ENCODE results near the gene STMP1.

- TF ChIP-seq, protein P1, sequence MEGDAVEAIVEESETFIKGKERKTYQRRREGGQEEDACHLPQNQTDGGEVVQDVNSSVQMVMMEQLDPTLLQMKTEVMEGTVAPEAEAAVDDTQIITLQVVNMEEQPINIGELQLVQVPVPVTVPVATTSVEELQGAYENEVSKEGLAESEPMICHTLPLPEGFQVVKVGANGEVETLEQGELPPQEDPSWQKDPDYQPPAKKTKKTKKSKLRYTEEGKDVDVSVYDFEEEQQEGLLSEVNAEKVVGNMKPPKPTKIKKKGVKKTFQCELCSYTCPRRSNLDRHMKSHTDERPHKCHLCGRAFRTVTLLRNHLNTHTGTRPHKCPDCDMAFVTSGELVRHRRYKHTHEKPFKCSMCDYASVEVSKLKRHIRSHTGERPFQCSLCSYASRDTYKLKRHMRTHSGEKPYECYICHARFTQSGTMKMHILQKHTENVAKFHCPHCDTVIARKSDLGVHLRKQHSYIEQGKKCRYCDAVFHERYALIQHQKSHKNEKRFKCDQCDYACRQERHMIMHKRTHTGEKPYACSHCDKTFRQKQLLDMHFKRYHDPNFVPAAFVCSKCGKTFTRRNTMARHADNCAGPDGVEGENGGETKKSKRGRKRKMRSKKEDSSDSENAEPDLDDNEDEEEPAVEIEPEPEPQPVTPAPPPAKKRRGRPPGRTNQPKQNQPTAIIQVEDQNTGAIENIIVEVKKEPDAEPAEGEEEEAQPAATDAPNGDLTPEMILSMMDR (conservative IDR thresholded peaks at IDR 0.05; ENCODE audit: low read depth, low read length): no peak
- TF ChIP-seq POLR2A (IDR thresholded peaks at IDR 0.05; ENCODE audit: low read depth, low read length) (no peak), MAFK (IDR thresholded peaks at IDR 0.05; ENCODE audit: low read depth, low read length) (no peak), RAD21 (IDR thresholded peaks at IDR 0.05; ENCODE audit: low read length) (no peak), CEBPB (IDR thresholded peaks at IDR 0.05; ENCODE audit: low read depth, low read length) (no peak), SMC3 (IDR thresholded peaks at IDR 0.05; ENCODE audit: low read depth, low read length) (no peak), MAZ (IDR thresholded peaks at IDR 0.05; ENCODE audit: borderline replicate concordance, low read depth, low read length) (no peak), USF2 (IDR thresholded peaks at IDR 0.05; ENCODE audit: low read depth, low read length) (no peak)
These were observed 4.5 kb downstream of the STMP1 start for GRCh38 chr7:135666846-135667245.

Data from IMR-90 (cell line).